BE2C (cell line): ENCODE results near the gene STRAP.

Source experiments
- DNase-seq: peaks from one replicate; pipeline ENCODE4 v3.0.0-alpha.2; 2020
- H3K27me3 ChIP-seq: fragments of 250-450 bp; sonication (Bioruptor Pico); 2 replicates; pipeline ENCODE4 v1.5.1; 2020; ENCODE audit warnings: mild to moderate bottlenecking
- H3K36me3 ChIP-seq: fragments of 250-450 bp; sonication (Bioruptor Pico); 2 replicates; pipeline ENCODE4 v1.5.1; 2020; ENCODE audit warnings: mild to moderate bottlenecking
- H3K4me1 ChIP-seq: fragments of 250-450 bp; sonication (Bioruptor Pico); 2 replicates; pipeline ENCODE4 v1.5.1; 2020
- H3K4me3 ChIP-seq: 2 replicates; pipeline ENCODE4 v1.5.1; 2011; ENCODE audit warnings: low read depth, low read length
- H3K9me3 ChIP-seq: fragments of 250-450 bp; sonication (Bioruptor Pico); 2 replicates; pipeline ENCODE4 v1.5.1; 2020
- TF ChIP-seq, protein P1 (sequence below): IDR thresholded peaks from 2 replicates; pipeline ENCODE4 v1.5.1; 2012; ENCODE audit warnings: mild to moderate bottlenecking, low read depth, low read length

Gene STRAP

GRCh38 chr12:15892645-15893259 is 10.6 kb downstream of the STRAP start:
- Histone ChIP-seq H3K27me3 (no peaks in the 10 kb centered on the region), H3K9me3 (no peaks in the 10 kb centered on the region), H3K4me1 (no peaks in the 10 kb centered on the region), H3K36me3 (peaks cover 68% of the 10 kb centered on the region), H3K4me3 (no peak overlapping the region)
- DNase-seq: no peak
- TF ChIP-seq, protein P1, sequence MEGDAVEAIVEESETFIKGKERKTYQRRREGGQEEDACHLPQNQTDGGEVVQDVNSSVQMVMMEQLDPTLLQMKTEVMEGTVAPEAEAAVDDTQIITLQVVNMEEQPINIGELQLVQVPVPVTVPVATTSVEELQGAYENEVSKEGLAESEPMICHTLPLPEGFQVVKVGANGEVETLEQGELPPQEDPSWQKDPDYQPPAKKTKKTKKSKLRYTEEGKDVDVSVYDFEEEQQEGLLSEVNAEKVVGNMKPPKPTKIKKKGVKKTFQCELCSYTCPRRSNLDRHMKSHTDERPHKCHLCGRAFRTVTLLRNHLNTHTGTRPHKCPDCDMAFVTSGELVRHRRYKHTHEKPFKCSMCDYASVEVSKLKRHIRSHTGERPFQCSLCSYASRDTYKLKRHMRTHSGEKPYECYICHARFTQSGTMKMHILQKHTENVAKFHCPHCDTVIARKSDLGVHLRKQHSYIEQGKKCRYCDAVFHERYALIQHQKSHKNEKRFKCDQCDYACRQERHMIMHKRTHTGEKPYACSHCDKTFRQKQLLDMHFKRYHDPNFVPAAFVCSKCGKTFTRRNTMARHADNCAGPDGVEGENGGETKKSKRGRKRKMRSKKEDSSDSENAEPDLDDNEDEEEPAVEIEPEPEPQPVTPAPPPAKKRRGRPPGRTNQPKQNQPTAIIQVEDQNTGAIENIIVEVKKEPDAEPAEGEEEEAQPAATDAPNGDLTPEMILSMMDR: 0 out of 2 replicates have a peak, but pooled peaks have one; percentile 7

GRCh38 chr12:15893260-15893659 is 11.1 kb downstream of the STRAP start:
- no peak overlapping the region for H3K4me3 ChIP-seq
- H3K36me3 ChIP-seq: peaks cover 71% of the 10 kb centered on the region
- no peaks in the 10 kb centered on the region for H3K9me3 ChIP-seq
- H3K4me1 ChIP-seq: no peaks in the 10 kb centered on the region
- no peaks in the 10 kb centered on the region for H3K27me3 ChIP-seq
- TF ChIP-seq, protein P1: no peak
- no peak for DNase-seq

DNA sequence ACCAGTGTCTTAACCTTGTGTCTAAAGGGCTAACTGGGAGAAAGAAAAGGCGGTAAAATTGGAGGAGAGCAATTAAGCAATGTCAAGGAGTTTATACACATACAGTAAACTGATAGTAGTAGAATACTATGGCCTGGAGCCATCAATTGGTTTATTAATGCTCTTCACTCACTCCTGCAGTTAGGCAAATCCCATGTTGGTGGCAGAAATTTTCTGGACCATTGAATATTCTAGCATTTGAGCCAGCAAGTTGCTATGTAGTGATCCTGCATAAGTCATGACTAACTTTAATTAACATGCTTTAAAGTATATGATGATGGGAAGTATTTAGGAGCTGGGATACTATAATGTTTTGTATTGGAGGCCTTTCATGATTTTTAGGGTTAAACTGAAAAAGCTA is 14.7 kb downstream of the STRAP start:
- Histone ChIP-seq H3K4me1 (no peaks in the 10 kb centered on the region), H3K36me3 (peaks cover 73% of the 10 kb centered on the region), H3K27me3 (no peaks in the 10 kb centered on the region), H3K4me3 (no peak overlapping the region), H3K9me3 (no peaks in the 10 kb centered on the region)
- TF ChIP-seq, protein P1: no peak
- DNase-seq: no peak

- peaks cover 78% of the 10 kb centered on the region for H3K36me3 ChIP-seq
These were observed 15.2 kb downstream of the STRAP start for GRCh38 chr12:15897433-15897832.

DNA sequence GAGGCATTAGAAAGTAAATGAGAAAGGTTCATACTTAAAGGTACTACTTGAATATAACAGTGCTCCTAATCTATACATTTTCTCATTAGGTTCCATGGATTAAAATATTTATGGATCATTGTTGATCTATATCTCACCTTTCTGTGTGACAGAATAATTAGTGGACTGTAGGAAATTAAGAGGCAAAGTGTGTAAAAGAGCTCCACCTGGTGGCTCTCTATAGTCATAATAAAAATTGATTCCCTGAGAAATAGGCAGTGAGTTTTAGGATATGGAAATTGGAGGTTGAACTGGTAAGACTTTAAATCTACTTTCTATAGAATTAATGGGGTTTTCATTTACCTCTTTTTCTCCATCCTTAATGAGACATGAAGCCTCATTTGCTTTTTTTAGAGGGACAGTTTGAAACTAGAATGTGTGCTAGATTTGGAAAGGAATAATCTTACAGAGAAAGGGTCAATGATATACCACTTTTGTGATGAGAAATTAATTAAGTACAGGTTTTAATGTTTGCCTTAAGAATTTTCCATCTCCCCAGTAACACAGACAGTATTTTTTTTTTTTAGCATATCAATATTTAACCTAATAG is 17.2 kb downstream of the STRAP start:
- H3K27me3 ChIP-seq: no peaks in the 10 kb centered on the region
- H3K9me3 ChIP-seq: no peaks in the 10 kb centered on the region
- no peak for DNase-seq
- TF ChIP-seq, protein P1: peak; percentile 70
- H3K36me3 ChIP-seq: peaks cover 77% of the 10 kb centered on the region
- no peak overlapping the region for H3K4me3 ChIP-seq
- no peaks in the 10 kb centered on the region for H3K4me1 ChIP-seq

More at GRCh38 chr12:15897433-15897832, 15.2 kb downstream of the STRAP start:
- Histone ChIP-seq H3K27me3 (no peaks in the 10 kb centered on the region), H3K9me3 (no peaks in the 10 kb centered on the region), H3K4me1 (no peaks in the 10 kb centered on the region), H3K4me3 (no peak overlapping the region)
- TF ChIP-seq, protein P1: no peak
- no peak for DNase-seq

DNA sequence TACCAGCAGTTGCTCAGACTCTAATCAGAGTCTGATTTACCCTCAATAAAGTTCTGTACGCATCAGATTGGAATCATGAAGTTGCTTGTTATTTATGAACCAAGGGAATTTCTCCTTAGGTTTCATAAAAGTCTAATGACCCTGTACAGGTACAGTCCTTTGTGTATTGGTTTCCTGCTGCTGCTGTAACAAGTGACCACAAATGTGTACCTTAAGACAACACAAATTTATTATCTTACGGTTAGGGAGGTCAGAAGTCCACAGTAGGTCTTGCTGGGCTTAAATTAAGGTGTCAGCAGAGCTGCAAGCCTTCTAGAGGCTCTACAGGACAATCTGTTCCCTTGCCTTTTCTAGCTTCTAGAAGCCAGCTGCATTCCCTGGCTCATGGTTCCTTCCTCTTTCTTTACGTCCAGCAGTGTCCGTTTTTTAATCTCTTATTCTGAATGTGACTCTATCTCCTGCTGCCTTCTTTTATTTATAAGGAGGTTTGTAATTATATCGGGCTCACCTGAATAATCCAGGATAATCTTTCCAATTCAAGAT is 22.3 kb downstream of the STRAP start:
- TF ChIP-seq, protein P1: no peak
- peaks cover 58% of the 10 kb centered on the region for H3K36me3 ChIP-seq
- no peaks in the 10 kb centered on the region for H3K4me1 ChIP-seq
- H3K9me3 ChIP-seq: no peaks in the 10 kb centered on the region
- H3K4me3 ChIP-seq: no peak overlapping the region
- DNase-seq: no peak
- no peaks in the 10 kb centered on the region for H3K27me3 ChIP-seq
